ENCODE measurements around the gene GNAL.

The GNAL gene

DNA sequence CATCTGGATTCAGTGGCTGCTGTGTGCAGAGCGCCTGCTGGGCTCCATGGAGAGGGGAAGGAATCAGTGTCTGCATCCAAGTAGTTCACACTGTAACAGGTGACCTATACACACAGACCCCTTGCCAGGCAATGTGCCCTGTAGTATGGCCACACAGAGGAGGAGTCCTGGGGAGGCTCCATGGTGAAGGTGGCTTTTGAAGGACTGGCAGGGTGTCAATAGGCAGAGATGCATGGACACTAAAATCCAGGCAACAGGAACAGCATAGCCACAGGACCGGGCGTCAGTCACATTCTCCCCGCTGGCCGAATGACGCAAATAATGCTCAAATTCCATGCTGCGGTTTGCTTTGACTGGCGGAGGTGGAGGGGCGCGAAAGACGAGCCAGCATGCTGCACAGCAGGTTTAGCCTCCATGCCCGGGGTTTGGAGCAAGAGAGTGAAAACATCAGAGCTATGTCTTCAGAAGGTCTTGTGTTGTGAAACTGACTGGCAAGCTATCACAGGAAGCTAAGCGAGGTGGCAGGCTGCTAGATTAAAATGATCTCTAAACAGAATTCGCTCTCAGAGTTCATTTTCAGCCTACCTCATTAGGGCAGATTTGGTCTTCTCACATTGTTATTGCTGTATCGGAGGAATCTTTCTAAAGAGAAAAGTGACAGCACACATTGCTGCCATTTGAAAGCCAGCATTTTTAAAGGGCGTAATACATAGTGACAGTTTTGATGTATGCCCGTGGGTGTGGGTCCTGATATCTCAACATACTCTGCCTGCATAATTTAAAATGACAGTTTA, 161.0 kb downstream of the GNAL start (continued):
- TF ChIP-seq ZSCAN23 (tag by site-specific recombination; IDR thresholded peaks at IDR 0.05), result 0 out of 2 replicates have a peak, but pooled peaks have one; percentile 45
- TF ChIP-seq, protein P1, sequence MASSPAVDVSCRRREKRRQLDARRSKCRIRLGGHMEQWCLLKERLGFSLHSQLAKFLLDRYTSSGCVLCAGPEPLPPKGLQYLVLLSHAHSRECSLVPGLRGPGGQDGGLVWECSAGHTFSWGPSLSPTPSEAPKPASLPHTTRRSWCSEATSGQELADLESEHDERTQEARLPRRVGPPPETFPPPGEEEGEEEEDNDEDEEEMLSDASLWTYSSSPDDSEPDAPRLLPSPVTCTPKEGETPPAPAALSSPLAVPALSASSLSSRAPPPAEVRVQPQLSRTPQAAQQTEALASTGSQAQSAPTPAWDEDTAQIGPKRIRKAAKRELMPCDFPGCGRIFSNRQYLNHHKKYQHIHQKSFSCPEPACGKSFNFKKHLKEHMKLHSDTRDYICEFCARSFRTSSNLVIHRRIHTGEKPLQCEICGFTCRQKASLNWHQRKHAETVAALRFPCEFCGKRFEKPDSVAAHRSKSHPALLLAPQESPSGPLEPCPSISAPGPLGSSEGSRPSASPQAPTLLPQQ (tag by site-specific recombination; IDR thresholded peaks at IDR 0.05), result peak; percentile 66
- no peak for TF ChIP-seq ZNF664 (tag by site-specific recombination; IDR thresholded peaks at IDR 0.05)
- TF ChIP-seq, protein P2, sequence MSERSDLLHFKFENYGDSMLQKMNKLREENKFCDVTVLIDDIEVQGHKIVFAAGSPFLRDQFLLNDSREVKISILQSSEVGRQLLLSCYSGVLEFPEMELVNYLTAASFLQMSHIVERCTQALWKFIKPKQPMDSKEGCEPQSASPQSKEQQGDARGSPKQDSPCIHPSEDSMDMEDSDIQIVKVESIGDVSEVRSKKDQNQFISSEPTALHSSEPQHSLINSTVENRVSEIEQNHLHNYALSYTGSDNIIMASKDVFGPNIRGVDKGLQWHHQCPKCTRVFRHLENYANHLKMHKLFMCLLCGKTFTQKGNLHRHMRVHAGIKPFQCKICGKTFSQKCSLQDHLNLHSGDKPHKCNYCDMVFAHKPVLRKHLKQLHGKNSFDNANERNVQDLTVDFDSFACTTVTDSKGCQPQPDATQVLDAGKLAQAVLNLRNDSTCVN (tag by site-specific recombination; optimal IDR thresholded peaks at IDR 0.05), result no peak
- TF ChIP-seq ZNF600 (tag by site-specific recombination; IDR thresholded peaks at IDR 0.05), result peak; percentile 95
- TF ChIP-seq ZNF391 (tag by site-specific recombination; IDR thresholded peaks at IDR 0.05; ENCODE audit: borderline replicate concordance, low read depth), result peak; percentile 41; the same call in 1 of the 2 replicates
- TF ChIP-seq ZNF10 (tag by site-specific recombination; IDR thresholded peaks at IDR 0.05), result 0 out of 2 replicates have a peak, but pooled peaks have one; percentile 33
- TF ChIP-seq ZNF138 (tag by site-specific recombination; IDR thresholded peaks at IDR 0.05; ENCODE audit: borderline replicate concordance), result no peak
- peak; percentile 85 for TF ChIP-seq ZNF335 (tag by site-specific recombination; conservative IDR thresholded peaks at IDR 0.05)
- peak; percentile 62 for TF ChIP-seq IKZF3 (tag by site-specific recombination; IDR thresholded peaks at IDR 0.05)
- peak; percentile 94 for TF ChIP-seq SCRT2 (tag by site-specific recombination; IDR thresholded peaks at IDR 0.05)
- TF ChIP-seq, protein P3, sequence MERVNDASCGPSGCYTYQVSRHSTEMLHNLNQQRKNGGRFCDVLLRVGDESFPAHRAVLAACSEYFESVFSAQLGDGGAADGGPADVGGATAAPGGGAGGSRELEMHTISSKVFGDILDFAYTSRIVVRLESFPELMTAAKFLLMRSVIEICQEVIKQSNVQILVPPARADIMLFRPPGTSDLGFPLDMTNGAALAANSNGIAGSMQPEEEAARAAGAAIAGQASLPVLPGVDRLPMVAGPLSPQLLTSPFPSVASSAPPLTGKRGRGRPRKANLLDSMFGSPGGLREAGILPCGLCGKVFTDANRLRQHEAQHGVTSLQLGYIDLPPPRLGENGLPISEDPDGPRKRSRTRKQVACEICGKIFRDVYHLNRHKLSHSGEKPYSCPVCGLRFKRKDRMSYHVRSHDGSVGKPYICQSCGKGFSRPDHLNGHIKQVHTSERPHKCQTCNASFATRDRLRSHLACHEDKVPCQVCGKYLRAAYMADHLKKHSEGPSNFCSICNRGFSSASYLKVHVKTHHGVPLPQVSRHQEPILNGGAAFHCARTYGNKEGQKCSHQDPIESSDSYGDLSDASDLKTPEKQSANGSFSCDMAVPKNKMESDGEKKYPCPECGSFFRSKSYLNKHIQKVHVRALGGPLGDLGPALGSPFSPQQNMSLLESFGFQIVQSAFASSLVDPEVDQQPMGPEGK (tag by site-specific recombination; IDR thresholded peaks at IDR 0.05), result peak; percentile 69
- TF ChIP-seq ZNF792 (tag by site-specific recombination; IDR thresholded peaks at IDR 0.05), result peak; percentile 63; the same call in 1 of the 2 replicates
- TF ChIP-seq, protein P4, sequence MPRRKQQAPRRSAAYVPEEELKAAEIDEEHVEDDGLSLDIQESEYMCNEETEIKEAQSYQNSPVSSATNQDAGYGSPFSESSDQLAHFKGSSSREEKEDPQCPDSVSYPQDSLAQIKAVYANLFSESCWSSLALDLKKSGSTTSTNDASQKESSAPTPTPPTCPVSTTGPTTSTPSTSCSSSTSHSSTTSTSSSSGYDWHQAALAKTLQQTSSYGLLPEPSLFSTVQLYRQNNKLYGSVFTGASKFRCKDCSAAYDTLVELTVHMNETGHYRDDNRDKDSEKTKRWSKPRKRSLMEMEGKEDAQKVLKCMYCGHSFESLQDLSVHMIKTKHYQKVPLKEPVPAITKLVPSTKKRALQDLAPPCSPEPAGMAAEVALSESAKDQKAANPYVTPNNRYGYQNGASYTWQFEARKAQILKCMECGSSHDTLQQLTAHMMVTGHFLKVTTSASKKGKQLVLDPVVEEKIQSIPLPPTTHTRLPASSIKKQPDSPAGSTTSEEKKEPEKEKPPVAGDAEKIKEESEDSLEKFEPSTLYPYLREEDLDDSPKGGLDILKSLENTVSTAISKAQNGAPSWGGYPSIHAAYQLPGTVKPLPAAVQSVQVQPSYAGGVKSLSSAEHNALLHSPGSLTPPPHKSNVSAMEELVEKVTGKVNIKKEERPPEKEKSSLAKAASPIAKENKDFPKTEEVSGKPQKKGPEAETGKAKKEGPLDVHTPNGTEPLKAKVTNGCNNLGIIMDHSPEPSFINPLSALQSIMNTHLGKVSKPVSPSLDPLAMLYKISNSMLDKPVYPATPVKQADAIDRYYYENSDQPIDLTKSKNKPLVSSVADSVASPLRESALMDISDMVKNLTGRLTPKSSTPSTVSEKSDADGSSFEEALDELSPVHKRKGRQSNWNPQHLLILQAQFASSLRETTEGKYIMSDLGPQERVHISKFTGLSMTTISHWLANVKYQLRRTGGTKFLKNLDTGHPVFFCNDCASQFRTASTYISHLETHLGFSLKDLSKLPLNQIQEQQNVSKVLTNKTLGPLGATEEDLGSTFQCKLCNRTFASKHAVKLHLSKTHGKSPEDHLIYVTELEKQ (tag by site-specific recombination; IDR thresholded peaks at IDR 0.05; ENCODE audit: borderline replicate concordance), result peak; percentile 60; the same call in 1 of the 2 replicates
- no peak for TF ChIP-seq TRIM28 (IDR thresholded peaks at IDR 0.05; ENCODE audit: borderline replicate concordance, low read length)
- no peak for TF ChIP-seq BCL11A (tag by site-specific recombination; IDR thresholded peaks at IDR 0.05; ENCODE audit: low read depth)
- no peak for TF ChIP-seq ZBTB48 (tag by site-specific recombination; IDR thresholded peaks at IDR 0.05)
- TF ChIP-seq EGR2 (tag by site-specific recombination; IDR thresholded peaks at IDR 0.05; ENCODE audit: low read depth), result no peak
- no peak for TF ChIP-seq ZNF785 (tag by site-specific recombination; IDR thresholded peaks at IDR 0.05)
- peak; percentile 50; the same call in 1 of the 2 replicates for TF ChIP-seq WT1 (tag by site-specific recombination; IDR thresholded peaks at IDR 0.05)
- TF ChIP-seq ZBTB21 (tag by site-specific recombination; IDR thresholded peaks at IDR 0.05), result peak; percentile 60; the same call in 1 of the 2 replicates

Data from HEK293 (cell line).